Esophagus muscularis mucosa (tissue), 4 donors: ENCODE measurements around the gene GPATCH2. TPM values are rescaled to one million over a fixed set of nuclear protein-coding genes. Genes with fewer than 3 reads are reported as not detected.

Source experiments
- DNase-seq: peaks from one replicate; pipeline ENCODE4 v3.0.0-alpha.2; 2017; ENCODE audit errors: extremely low spot score
- H3K27ac ChIP-seq, 4 donors: fragments of 200-600 bp; sonication (generic); replicated peaks in 1 of 4; 1 replicate in 3 of 4; 2 replicates in 1 of 4; pipeline ENCODE4 v1.5.1; 2016 to 2019; ENCODE audit warnings: mild to moderate bottlenecking in 1 of 4
- H3K27me3 ChIP-seq, 4 donors: fragments of 200-600 bp; sonication (generic); one replicate each; pipeline versions ENCODE4 v1.5.1 to v1.6.0; 2016 to 2019
- H3K36me3 ChIP-seq, 4 donors: fragments of 200-600 bp; sonication (generic); one replicate each; pipeline ENCODE4 v1.5.1; 2016 to 2019
- H3K4me1 ChIP-seq, 4 donors: fragments of 200-600 bp; sonication (generic); one replicate each; pipeline ENCODE4 v1.5.1; 2016 to 2019
- H3K4me3 ChIP-seq, 4 donors: fragments of 200-600 bp; sonication (generic); 1 replicate in 2 of 4; 2 replicates in 2 of 4; pipeline ENCODE4 v1.5.1; 2016 to 2019; ENCODE audit warnings: mild to moderate bottlenecking in 4 of 4, moderate library complexity in 1 of 4
- H3K9me3 ChIP-seq, 4 donors: fragments of 200-600 bp; sonication (generic); 1 replicate in 3 of 4; 2 replicates in 1 of 4; pipeline ENCODE4 v1.5.1; 2016 to 2019
- CTCF ChIP-seq, 3 experiments: fragments of 200-600 bp in 2 of 3; fragments of 450-650 bp in 1 of 3; sonication (generic) in 2 of 3; IDR thresholded peaks; one replicate each; pipeline ENCODE4 v1.5.1; 2017 to 2019; ENCODE audit warnings: antibody characterized with exemption in 3 of 3, mild to moderate bottlenecking in 2 of 3, moderate library complexity in 1 of 3
- EP300 ChIP-seq: sonication (generic); formaldehyde crosslinking; IDR thresholded peaks from one replicate; pipeline ENCODE4 v1.6.1; 2017; ENCODE audit warnings: antibody characterized with exemption
- POLR2A ChIP-seq: fragments of 450-650 bp; IDR thresholded peaks from one replicate; pipeline ENCODE4 v1.6.1; 2017; ENCODE audit warnings: antibody characterized with exemption, moderate library complexity, mild to moderate bottlenecking, low read depth
- POLR2AphosphoS5 ChIP-seq, 2 donors: sonication (generic); formaldehyde crosslinking; IDR thresholded peaks; one replicate each; pipeline ENCODE4 v1.6.1; 2017; ENCODE audit warnings: antibody characterized with exemption in 2 of 2
- WGBS: methylation state at CpG from one replicate; pipeline ENCODE4 v1.1.5; 2018; 5-methylcytosine and 5-hydroxymethylcytosine counted together
- intact Hi-C: fragments of 100-400 bp; cut with DNase I; formaldehyde crosslinking; loops from one replicate; pipeline ENCODE4 v1.15.1; 2023
- total RNA-seq, 4 donors: library from RNA; depleted of rRNA; stranded (reverse); fragments of >200 nt; gene quantifications; one replicate each; pipeline versions ENCODE4 v1.1.0 to v1.2.1, GENCODE V29; 2016

GPATCH2 gene
- 10 to 100 TPM; 10.0 to 15.7 (median 13.2) TPM for total RNA-seq

- H3K27me3 ChIP-seq: no peaks in the 10 kb centered on the region
- H3K4me1 ChIP-seq: peaks cover 10 to 48% (median 38%) of the 10 kb centered on the region in 4 donors
- peak; percentile 96 for DNase-seq
- no peaks in the 10 kb centered on the region for H3K36me3 ChIP-seq
- H3K27ac ChIP-seq: peak within 1 kb of the TSS; percentile 83 to 88 (median 85)
- no peaks in the 10 kb centered on the region for H3K9me3 ChIP-seq
- intact Hi-C loops: no loop called here
- TF ChIP-seq CTCF (IDR thresholded peaks at IDR 0.05) (peak; percentile 17 to 50 (median 31)), POLR2AphosphoS5 (IDR thresholded peaks at IDR 0.05) (peak; percentile 72 to 73), EP300 (no peak), POLR2A (no peak)
- 1% methylated on average over 36 of the region's 42 CpGs for WGBS
- peak within 1 kb of the TSS; percentile 68 to 86 (median 76) for H3K4me3 ChIP-seq
Observed at GRCh38 chr1:217630711-217631591, at the start of gene GPATCH2, which contains the start of gene SPATA17. Gene GPATCH2, minus strand, starts transcription at chr1:217631090. Its CDS starts 119 bp downstream, at chr1:217630971. Gene SPATA17, plus strand, starts transcription at chr1:217631344. Its CDS starts 35 bp downstream, at chr1:217631379.

- no peak for TF ChIP-seq POLR2A
- TF ChIP-seq CTCF (IDR thresholded peaks at IDR 0.05): no peak
- no peak for TF ChIP-seq EP300
- TF ChIP-seq POLR2AphosphoS5 (IDR thresholded peaks at IDR 0.05): no peak
Observed at GRCh38 chr1:217674028-217674729, 43.3 kb upstream of the GPATCH2 start.

GRCh38 chr1:217673387-217673786, 42.5 kb upstream of the GPATCH2 start:
- Histone ChIP-seq H3K9me3 (no peaks in the 10 kb centered on the region), H3K4me1 (no peaks in the 10 kb centered on the region), H3K27ac (no peak overlapping the region), H3K4me3 (no peak overlapping the region), H3K27me3 (no peaks in the 10 kb centered on the region), H3K36me3 (no peaks in the 10 kb centered on the region)
- no peak for DNase-seq
- TF ChIP-seq CTCF (IDR thresholded peaks at IDR 0.05) (no peak), EP300 (no peak), POLR2AphosphoS5 (IDR thresholded peaks at IDR 0.05) (no peak), POLR2A (no peak)
- 56% methylated on average over 2 of the region's 2 CpGs for WGBS
- intact Hi-C loops: no loop called here

More at GRCh38 chr1:217674028-217674729, 43.3 kb upstream of the GPATCH2 start:
- Histone ChIP-seq H3K9me3 (no peaks in the 10 kb centered on the region), H3K27ac (no peak overlapping the region), H3K4me3 (no peak overlapping the region), H3K27me3 (no peaks in the 10 kb centered on the region), H3K4me1 (no peaks in the 10 kb centered on the region), H3K36me3 (no peaks in the 10 kb centered on the region)
- intact Hi-C loops: no loop called here
- 52% methylated on average over 4 of the region's 4 CpGs for WGBS
- no peak for DNase-seq

- Histone ChIP-seq H3K9me3 (no peaks in the 10 kb centered on the region), H3K27ac (no peak overlapping the region), H3K36me3 (no peaks in the 10 kb centered on the region), H3K27me3 (no peaks in the 10 kb centered on the region), H3K4me1 (no peaks in the 10 kb centered on the region), H3K4me3 (no peak overlapping the region)
- intact Hi-C loops: no loop called here
- WGBS: 69% methylated on average over 2 of the region's 2 CpGs
- TF ChIP-seq CTCF (IDR thresholded peaks at IDR 0.05): no peak
- no peak for TF ChIP-seq EP300
- TF ChIP-seq POLR2AphosphoS5 (IDR thresholded peaks at IDR 0.05): no peak
- TF ChIP-seq POLR2A: no peak
- no peak for DNase-seq
Observed at GRCh38 chr1:217668351-217668940, 37.6 kb upstream of the GPATCH2 start.
